NCI-H1694 (cell line): ENCODE measurements around the gene C3orf70.

Experiments
- DNase-seq: peaks from one replicate; lab custom pipeline; 2025; lab: John Stamatoyannopoulos, UW

Gene C3orf70

GRCh38 chr3:185087419-185087818 is 65.4 kb downstream of the C3orf70 start:
- DNase-seq = no peak

GRCh38 chr3:185084901-185085300 is 68.0 kb downstream of the C3orf70 start:
- no peak for DNase-seq

DNA sequence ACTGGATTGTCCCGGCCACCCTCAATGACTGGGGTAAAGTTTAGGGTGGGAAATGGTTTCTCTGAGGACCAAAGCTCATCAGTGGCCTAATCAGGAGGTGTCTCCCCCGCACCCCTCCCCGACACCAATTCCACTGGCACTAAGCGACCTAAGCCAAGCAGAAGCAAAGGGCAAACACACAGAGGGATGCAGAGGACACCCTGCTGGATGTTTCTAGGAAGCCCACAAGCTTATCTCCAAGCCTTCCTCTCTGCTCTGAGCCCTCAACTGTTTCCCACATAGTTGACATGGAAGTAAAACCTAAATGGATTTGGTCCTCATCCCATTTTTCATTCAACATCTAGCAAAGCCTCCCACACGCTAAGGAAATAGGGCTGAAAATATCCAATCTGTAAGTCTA is 68.5 kb downstream of the C3orf70 start:
- DNase-seq = no peak

DNA sequence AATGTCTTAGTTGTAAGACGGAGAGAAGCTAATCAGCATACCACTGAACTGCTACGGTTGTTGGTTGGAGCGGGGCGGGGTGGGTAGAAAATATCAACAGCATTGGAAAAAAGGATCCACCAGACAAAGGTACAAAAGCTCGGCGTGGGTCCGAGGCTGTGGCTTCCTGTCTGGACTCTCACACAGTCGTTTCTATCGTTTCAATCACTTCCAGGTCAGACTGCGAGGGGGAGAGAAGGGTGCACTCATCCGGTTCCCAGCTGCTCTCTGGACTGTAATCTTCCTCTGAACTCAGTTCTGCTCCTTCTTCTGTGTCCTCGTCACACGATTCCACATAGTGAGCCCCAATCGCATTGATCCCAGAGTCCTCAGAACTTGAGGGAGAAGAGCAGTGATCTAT is 70.0 kb downstream of the C3orf70 start:
- DNase-seq = no peak

GRCh38 chr3:185082149-185082548 is 70.7 kb downstream of the C3orf70 start:
- no peak for DNase-seq

- no peak for DNase-seq
Measured at GRCh38 chr3:185081521-185081920, 71.3 kb downstream of the C3orf70 start.

DNA sequence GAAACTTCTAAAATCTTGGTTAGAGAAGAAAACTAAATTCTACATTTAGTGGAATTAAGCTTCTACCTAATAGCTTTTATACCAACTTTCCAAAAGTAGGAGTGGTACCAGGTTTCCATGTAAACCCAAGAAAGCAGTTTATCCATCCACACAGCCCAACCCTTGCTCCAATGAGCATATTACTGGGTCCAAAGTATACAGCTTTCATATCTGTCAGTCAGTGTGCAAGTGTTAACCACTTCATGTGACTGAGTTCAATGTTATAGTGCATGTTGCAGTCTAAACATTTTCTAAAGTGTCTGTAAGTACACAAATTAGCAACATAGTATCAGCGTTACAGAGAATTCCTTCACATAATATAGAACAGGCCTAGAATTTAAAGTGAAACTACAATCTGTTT is 73.2 kb downstream of the C3orf70 start:
- no peak for DNase-seq

DNA sequence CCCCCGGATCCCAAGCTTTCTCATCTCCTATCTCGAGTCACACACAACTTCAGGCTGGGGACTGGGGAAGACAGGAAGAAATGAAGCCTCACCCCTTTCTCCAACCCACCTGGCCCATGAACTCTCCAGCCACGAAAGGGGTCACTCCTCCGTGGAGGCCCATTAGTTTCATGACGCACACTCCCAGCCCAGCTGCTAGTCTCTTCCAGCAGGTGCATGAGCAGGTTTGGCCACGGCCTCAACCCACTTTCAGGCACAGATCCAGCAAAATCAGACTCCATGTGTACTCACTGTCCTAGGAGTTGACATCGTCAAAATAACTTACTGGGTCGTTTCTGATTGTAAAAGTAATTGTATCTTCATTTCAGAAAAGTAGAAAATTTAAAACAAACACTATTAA is 76.6 kb downstream of the C3orf70 start:
- no peak for DNase-seq

DNA sequence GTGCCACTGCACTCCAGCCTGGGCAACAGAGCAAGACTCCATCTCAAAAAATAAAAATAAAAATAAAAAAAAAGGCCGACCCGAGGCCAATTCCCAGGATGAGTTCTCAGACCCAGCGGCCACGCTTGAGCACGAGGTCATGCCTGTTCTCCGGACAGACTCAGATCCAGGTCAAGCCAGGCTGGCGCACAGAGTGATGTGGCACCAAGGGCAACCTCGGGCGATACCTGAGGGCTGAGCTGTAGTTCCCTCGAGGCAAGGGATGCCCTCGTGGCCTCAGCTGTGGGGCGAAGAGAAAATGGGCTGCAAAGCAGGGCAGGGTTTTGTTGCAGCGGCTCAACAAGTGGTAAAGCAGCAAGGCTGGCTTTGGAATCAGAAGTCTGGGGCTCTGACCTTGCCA is 77.3 kb downstream of the C3orf70 start:
- DNase-seq = no peak

DNA sequence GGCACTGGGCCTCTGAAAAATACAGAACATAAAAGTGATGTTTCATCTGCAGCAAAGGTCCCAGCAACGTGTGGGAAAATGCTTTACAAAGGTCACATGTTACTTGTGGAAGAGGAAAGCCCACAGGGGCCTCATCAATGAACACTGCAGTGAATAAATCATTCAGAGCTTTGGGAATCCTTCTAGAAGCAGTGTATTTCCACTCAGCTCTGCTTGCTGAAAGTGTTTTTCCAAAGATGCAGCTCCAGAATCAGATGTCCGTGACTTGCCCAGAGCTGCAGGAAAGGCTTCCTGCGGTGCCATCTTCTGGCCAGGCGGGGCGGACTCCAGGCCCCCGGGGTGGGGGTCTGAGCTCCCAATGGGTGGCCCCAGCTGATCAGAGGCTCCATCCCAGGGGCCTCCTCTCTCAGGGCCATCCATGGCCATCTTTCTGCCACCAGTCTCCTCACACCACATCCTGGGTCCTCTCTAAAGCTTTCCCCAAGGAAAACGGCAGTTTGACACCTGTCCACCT is 81.5 kb downstream of the C3orf70 start:
- no peak for DNase-seq

GRCh38 chr3:185070491-185071286 is 82.2 kb downstream of the C3orf70 start:
- DNase-seq = no peak

- peak; percentile 4 for DNase-seq
Measured at GRCh38 chr3:185069037-185070030, 83.5 kb downstream of the C3orf70 start.

- no peak for DNase-seq
Measured at GRCh38 chr3:185067173-185067572, 85.7 kb downstream of the C3orf70 start.

DNA sequence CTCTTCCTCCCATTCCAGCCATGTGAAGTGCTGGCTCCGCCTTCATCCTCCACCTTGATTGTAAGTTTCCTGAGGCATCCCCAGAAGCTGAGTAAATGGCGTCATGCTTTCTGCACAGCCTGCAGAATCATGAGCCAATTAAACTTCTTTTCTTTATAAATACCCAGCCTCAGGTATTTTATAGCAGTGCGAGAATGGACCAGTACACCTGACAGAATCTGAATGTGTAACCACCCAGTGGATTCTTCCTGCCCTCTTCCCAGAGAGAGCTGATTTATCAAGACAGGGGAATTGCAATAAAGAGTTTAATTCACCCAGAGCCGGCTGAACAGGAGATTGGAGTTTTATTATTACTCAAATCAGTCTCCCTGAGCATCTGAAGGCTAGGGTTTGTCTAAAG is 86.6 kb downstream of the C3orf70 start:
- no peak for DNase-seq

DNA sequence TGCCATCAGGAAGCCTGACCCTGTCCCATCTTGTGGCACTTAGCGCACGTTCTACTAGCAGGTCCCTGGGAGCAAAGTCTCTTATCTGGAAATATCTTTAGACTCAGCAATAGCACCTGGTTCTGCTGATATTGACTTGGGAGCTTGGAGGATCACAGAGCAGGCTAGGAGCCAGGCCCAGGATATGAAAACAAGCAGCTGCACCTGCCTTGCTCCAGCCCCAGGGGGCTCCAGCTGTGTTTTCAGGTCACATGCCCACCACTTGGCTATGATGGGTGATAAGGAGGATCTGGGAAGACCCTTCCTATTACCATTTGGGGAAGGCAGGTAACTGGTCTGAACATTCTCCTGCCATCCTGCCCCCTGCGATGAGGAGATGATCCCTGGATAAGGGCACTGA is 87.8 kb downstream of the C3orf70 start:
- no peak for DNase-seq

GRCh38 chr3:185063431-185063830 is 89.4 kb downstream of the C3orf70 start:
- DNase-seq = no peak

GRCh38 chr3:185062191-185062590 is 90.7 kb downstream of the C3orf70 start:
- DNase-seq = no peak

GRCh38 chr3:185060655-185061054 is 92.2 kb downstream of the C3orf70 start:
- DNase-seq = no peak

GRCh38 chr3:185059766-185060165 is 93.1 kb downstream of the C3orf70 start:
- DNase-seq = no peak

DNA sequence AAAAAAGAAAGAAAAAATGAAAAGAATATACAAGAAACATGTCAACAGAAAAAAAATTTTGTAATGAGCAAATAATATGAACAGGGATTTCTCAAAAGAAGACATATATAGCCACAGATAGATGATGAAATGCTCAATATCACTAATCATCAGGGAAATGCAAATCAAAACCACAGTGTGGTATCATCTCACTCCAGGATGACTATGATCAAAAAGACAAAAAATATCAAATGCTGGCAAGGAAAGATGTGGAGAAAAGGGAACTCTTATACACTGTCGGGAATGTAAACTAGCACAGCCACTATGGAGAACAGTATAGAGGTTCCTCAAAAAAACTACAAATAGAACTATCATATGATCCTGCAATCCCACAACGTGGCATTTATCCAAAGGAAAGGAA is 94.1 kb downstream of the C3orf70 start:
- no peak for DNase-seq

- DNase-seq = no peak
Measured at GRCh38 chr3:185057829-185058228, 95.0 kb downstream of the C3orf70 start.

- no peak for DNase-seq
Measured at GRCh38 chr3:185056908-185057307, 96.0 kb downstream of the C3orf70 start.

DNA sequence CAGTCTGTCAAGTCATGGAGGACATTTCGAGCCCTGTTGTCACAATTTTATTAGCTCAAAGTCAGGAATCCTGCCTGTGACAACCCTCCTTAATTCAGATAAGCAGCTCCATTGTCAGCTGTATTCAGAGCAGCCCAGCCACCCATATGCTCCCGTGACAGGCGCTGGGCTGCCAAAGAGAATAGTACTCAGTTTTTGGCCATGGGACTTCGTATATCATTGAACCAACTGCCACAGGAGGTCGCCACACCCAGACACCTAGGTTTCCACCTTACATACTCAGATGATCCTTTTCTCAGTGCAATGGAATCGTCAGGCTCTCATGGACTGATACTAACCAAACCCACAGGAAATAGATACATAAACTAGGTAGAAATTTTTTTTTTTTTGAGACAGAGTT is 100.2 kb downstream of the C3orf70 start:
- no peak for DNase-seq
